ENCODE measurements around the gene MYOG. TPM values are rescaled to one million over a fixed set of nuclear protein-coding genes. Genes with fewer than 3 reads are reported as not detected.

Gene MYOG
- total RNA-seq, 1 experiment from 2014 or later: not detected

GRCh38 chr1:203090421-203091198 lies 4.8 kb upstream of the MYOG start:
- CTCF ChIA-PET: interaction anchor here (0.7 kb wide), 1 partner anchor 14 kb away, joined by 5 read pairs; no protein-coding TSS in a partner anchor
- no peak for DNase-seq
- Mint-ChIP-seq H3K4me3 (ENCODE audit: low read depth, unreplicated experiment) (no peak overlapping the region), H3K9me3 (ENCODE audit: low read depth, unreplicated experiment) (peaks cover 11% of the 10 kb centered on the region), H3K4me1 (ENCODE audit: low read depth, unreplicated experiment) (no peaks in the 10 kb centered on the region), H3K36me3 (ENCODE audit: insufficient read depth, unreplicated experiment) (no peaks in the 10 kb centered on the region), H3K27me3 (ENCODE audit: unreplicated experiment) (peaks cover 100% of the 10 kb centered on the region), H3K27ac (ENCODE audit: unreplicated experiment) (no peak overlapping the region)
- TF ChIP-seq, protein P1, sequence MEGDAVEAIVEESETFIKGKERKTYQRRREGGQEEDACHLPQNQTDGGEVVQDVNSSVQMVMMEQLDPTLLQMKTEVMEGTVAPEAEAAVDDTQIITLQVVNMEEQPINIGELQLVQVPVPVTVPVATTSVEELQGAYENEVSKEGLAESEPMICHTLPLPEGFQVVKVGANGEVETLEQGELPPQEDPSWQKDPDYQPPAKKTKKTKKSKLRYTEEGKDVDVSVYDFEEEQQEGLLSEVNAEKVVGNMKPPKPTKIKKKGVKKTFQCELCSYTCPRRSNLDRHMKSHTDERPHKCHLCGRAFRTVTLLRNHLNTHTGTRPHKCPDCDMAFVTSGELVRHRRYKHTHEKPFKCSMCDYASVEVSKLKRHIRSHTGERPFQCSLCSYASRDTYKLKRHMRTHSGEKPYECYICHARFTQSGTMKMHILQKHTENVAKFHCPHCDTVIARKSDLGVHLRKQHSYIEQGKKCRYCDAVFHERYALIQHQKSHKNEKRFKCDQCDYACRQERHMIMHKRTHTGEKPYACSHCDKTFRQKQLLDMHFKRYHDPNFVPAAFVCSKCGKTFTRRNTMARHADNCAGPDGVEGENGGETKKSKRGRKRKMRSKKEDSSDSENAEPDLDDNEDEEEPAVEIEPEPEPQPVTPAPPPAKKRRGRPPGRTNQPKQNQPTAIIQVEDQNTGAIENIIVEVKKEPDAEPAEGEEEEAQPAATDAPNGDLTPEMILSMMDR (IDR thresholded peaks at IDR 0.05; ENCODE audit: unreplicated experiment): no peak
- intact Hi-C loops (cut with micrococcal nuclease; ENCODE audit: unreplicated experiment): no loop called here
- BruUV-seq (replicated peaks): no TSS peak

GRCh38 chr1:203089651-203090045 lies 3.8 kb upstream of the MYOG start:
- no peaks in the 10 kb centered on the region for H3K4me1 Mint-ChIP-seq (ENCODE audit: low read depth, unreplicated experiment)
- CTCF ChIA-PET: interaction anchor here (0.5 kb wide), 1 partner anchor 9 kb away, joined by 3 read pairs; no protein-coding TSS in a partner anchor
- no peak overlapping the region for H3K4me3 Mint-ChIP-seq (ENCODE audit: low read depth, unreplicated experiment)
- BruUV-seq (replicated peaks): no TSS peak
- DNase-seq: no peak
- peaks cover 3% of the 10 kb centered on the region for H3K9me3 Mint-ChIP-seq (ENCODE audit: low read depth, unreplicated experiment)
- no peak overlapping the region for H3K27ac Mint-ChIP-seq (ENCODE audit: unreplicated experiment)
- TF ChIP-seq, protein P1 (IDR thresholded peaks at IDR 0.05; ENCODE audit: unreplicated experiment): no peak
- peaks cover 97% of the 10 kb centered on the region for H3K27me3 Mint-ChIP-seq (ENCODE audit: unreplicated experiment)
- intact Hi-C loops (cut with micrococcal nuclease; ENCODE audit: unreplicated experiment): no loop called here
- H3K36me3 Mint-ChIP-seq (ENCODE audit: insufficient read depth, unreplicated experiment): no peaks in the 10 kb centered on the region

DNA sequence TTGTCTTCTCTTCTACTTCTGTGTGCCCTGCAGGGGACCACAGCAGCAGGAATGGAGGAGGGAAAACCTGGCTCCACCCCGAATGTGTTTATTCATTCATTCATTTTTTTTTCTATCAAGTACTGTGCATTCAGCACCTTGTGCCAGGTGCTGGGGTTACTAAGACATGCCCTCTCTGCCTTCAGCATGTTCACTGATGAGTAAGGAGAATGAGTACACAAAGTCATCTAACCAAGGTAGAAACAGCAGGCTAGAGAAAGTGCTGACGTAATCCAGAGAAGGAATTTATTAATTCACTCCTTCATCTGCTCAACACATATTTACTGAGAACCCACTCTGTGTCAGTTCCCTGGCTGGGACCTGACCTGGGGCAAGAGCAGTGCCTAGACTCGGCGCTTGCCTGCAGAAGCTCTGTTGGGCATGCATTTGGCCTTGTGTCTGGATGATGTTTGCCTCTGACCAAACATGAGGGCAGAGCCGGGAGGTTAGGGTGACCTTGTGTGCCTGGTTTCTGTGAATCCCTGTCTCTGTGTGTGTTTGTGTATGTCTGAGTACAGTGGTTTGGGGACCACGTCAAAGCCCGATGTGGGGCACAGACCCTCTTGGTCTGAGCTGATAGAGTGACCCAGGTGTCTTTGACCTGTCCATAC lies 3.3 kb upstream of the MYOG start:
- no peak for DNase-seq
- H3K36me3 Mint-ChIP-seq (ENCODE audit: insufficient read depth, unreplicated experiment): no peaks in the 10 kb centered on the region
- no peak overlapping the region for H3K4me3 Mint-ChIP-seq (ENCODE audit: low read depth, unreplicated experiment)
- no peak overlapping the region for H3K27ac Mint-ChIP-seq (ENCODE audit: unreplicated experiment)
- TF ChIP-seq, protein P1 (IDR thresholded peaks at IDR 0.05; ENCODE audit: unreplicated experiment): no peak
- no peaks in the 10 kb centered on the region for H3K4me1 Mint-ChIP-seq (ENCODE audit: low read depth, unreplicated experiment)
- CTCF ChIA-PET: interaction anchor here (0.5 kb wide), 1 partner anchor 8 kb away, joined by 3 read pairs; no protein-coding TSS in a partner anchor
- peaks cover 95% of the 10 kb centered on the region for H3K27me3 Mint-ChIP-seq (ENCODE audit: unreplicated experiment)
- intact Hi-C loops (cut with micrococcal nuclease; ENCODE audit: unreplicated experiment): no loop called here
- H3K9me3 Mint-ChIP-seq (ENCODE audit: low read depth, unreplicated experiment): no peaks in the 10 kb centered on the region
- no TSS peak for BruUV-seq (replicated peaks)

- TF ChIP-seq, protein P1 (IDR thresholded peaks at IDR 0.05; ENCODE audit: unreplicated experiment): no peak
- H3K4me1 Mint-ChIP-seq (ENCODE audit: low read depth, unreplicated experiment): no peaks in the 10 kb centered on the region
- no peak overlapping the region for H3K27ac Mint-ChIP-seq (ENCODE audit: unreplicated experiment)
- intact Hi-C loops (cut with micrococcal nuclease; ENCODE audit: unreplicated experiment): no loop called here
- no peak overlapping the region for H3K4me3 Mint-ChIP-seq (ENCODE audit: low read depth, unreplicated experiment)
- no peaks in the 10 kb centered on the region for H3K36me3 Mint-ChIP-seq (ENCODE audit: insufficient read depth, unreplicated experiment)
- H3K27me3 Mint-ChIP-seq (ENCODE audit: unreplicated experiment): peaks cover 95% of the 10 kb centered on the region
- no peak for DNase-seq
- CTCF ChIA-PET: no interaction called here
- no peaks in the 10 kb centered on the region for H3K9me3 Mint-ChIP-seq (ENCODE audit: low read depth, unreplicated experiment)
- no TSS peak for BruUV-seq (replicated peaks)
Observed at GRCh38 chr1:203088441-203088840, 2.6 kb upstream of the MYOG start.
